ENCODE data around the gene MYH11. TPM values are rescaled to one million over a fixed set of nuclear protein-coding genes. Genes with fewer than 3 reads are reported as not detected.

Gene MYH11
- polyA plus RNA-seq, 1 donor (not counting 4 experiments of a cell fraction or from before 2014, with no cell fraction given) = not detected

DNA sequence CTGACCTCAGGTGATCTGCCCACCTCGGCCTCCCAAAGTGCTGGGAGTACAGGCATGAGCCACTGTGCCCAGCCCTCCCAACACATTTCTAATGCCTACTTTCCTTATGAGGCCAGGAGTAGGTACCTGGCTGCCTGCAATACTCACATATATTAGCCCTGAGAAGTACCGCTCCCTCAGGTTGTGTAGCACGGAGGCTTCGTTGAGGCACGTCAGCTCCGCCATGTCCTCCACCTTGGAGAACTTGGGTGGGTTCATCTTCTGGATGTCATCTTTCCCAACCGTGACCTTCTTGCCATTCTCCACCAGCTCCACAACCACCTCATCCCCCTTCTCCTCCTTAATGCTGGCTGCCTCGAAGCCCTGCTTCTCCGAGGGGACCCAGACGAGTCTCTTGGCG, 19.1 kb downstream of the MYH11 start:
- Histone ChIP-seq H3K9me3 (ENCODE audit: control insufficient read depth, low read depth, low read length) (no peaks in the 10 kb centered on the region), H3K27ac (ENCODE audit: control insufficient read depth, insufficient read depth, low read length) (no peak overlapping the region), H2AFZ (ENCODE audit: control insufficient read depth, low read length) (no peak overlapping the region), H3K4me1 (ENCODE audit: control insufficient read depth, extremely low read depth, insufficient read depth, low read length) (no peaks in the 10 kb centered on the region), H3K27me3 (ENCODE audit: control insufficient read depth, extremely low read depth, insufficient read depth, low read length) (no peaks in the 10 kb centered on the region), H4K20me1 (ENCODE audit: control insufficient read depth, extremely low read depth, insufficient read depth, low read length) (no peaks in the 10 kb centered on the region), H3K9me1 (ENCODE audit: control insufficient read depth, extremely low read depth, insufficient read depth, low read length) (no peaks in the 10 kb centered on the region), H3K9ac (ENCODE audit: control insufficient read depth, extremely low read depth, insufficient read depth, low read length) (no peak overlapping the region), H3K4me2 (ENCODE audit: control insufficient read depth, extremely low read depth, insufficient read depth, low read depth, low read length) (no peak overlapping the region), H3K4me3 (ENCODE audit: control insufficient read depth in 2 of 3, extremely low read depth in 1 of 3, insufficient read depth in 2 of 3, low read depth in 1 of 3, low read length in 3 of 3) (no peak overlapping the region), H3K36me3 (ENCODE audit: control insufficient read depth in 2 of 2, extremely low read depth in 1 of 2, insufficient read depth in 2 of 2, low read length in 2 of 2) (no peaks in the 10 kb centered on the region), H3K79me2 (ENCODE audit: control insufficient read depth, insufficient read depth, low read length) (no peaks in the 10 kb centered on the region)
- dilution Hi-C loops (cut with MboI; ENCODE audit: extremely low pct_ligation_motif_present, low sequenced_read_pairs) = no loop called here
- TF ChIP-seq, protein P1, sequence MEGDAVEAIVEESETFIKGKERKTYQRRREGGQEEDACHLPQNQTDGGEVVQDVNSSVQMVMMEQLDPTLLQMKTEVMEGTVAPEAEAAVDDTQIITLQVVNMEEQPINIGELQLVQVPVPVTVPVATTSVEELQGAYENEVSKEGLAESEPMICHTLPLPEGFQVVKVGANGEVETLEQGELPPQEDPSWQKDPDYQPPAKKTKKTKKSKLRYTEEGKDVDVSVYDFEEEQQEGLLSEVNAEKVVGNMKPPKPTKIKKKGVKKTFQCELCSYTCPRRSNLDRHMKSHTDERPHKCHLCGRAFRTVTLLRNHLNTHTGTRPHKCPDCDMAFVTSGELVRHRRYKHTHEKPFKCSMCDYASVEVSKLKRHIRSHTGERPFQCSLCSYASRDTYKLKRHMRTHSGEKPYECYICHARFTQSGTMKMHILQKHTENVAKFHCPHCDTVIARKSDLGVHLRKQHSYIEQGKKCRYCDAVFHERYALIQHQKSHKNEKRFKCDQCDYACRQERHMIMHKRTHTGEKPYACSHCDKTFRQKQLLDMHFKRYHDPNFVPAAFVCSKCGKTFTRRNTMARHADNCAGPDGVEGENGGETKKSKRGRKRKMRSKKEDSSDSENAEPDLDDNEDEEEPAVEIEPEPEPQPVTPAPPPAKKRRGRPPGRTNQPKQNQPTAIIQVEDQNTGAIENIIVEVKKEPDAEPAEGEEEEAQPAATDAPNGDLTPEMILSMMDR (optimal IDR thresholded peaks at IDR 0.05 in 1 of 3, IDR thresholded peaks at IDR 0.05 in 1 of 3, conservative IDR thresholded peaks at IDR 0.05 in 1 of 3; ENCODE audit: extremely low read depth in 1 of 3, insufficient read depth in 2 of 3, low read length in 3 of 3) = no peak
- no peak for TF ChIP-seq EZH2 (IDR thresholded peaks at IDR 0.05; ENCODE audit: low read length)
- no peak for DNase-seq (ENCODE audit: low read depth, low spot score)
- no peak for FAIRE-seq

DNA sequence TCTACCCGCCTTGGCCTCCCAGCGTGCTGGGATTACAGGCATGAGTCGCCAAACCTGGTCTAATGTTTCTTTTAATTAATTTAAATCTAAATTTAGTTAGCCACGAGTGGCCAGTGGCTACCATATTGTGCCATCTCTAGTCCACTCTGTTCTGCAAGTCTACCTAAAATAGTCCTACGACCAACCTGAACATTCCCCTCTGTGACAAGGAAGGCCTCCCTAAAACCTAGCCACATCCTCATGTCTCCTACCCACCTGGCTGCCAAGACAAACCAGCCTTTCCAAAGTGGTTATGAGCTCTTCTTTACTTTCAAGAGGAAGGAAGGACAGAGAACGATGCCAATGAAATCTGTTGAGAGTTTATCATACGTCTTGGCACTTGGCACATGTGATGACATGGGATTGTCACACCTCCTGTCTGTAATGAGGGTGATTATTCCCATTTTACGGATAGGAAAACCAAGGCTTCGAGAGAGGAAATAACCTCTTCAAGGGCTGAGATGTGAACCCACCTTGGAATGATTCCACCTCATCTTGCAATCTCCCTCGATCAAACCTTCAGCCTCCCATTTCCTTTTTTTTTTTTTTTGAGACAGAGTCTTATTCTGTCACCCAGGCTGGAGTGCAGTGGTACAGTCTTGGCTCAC, 19.7 kb downstream of the MYH11 start:
- H3K27ac ChIP-seq (ENCODE audit: control insufficient read depth, insufficient read depth, low read length) = no peak overlapping the region
- TF ChIP-seq, protein P1 (optimal IDR thresholded peaks at IDR 0.05 in 1 of 3, IDR thresholded peaks at IDR 0.05 in 1 of 3, conservative IDR thresholded peaks at IDR 0.05 in 1 of 3; ENCODE audit: extremely low read depth in 1 of 3, insufficient read depth in 2 of 3, low read length in 3 of 3) = no peak
- TF ChIP-seq EZH2 (IDR thresholded peaks at IDR 0.05; ENCODE audit: low read length) = no peak
- no peak overlapping the region for H3K4me2 ChIP-seq (ENCODE audit: control insufficient read depth, extremely low read depth, insufficient read depth, low read depth, low read length)
- H4K20me1 ChIP-seq (ENCODE audit: control insufficient read depth, extremely low read depth, insufficient read depth, low read length) = no peaks in the 10 kb centered on the region
- no peaks in the 10 kb centered on the region for H3K9me3 ChIP-seq (ENCODE audit: control insufficient read depth, low read depth, low read length)
- H3K9me1 ChIP-seq (ENCODE audit: control insufficient read depth, extremely low read depth, insufficient read depth, low read length) = no peaks in the 10 kb centered on the region
- H3K36me3 ChIP-seq (ENCODE audit: control insufficient read depth in 2 of 2, extremely low read depth in 1 of 2, insufficient read depth in 2 of 2, low read length in 2 of 2) = no peaks in the 10 kb centered on the region
- DNase-seq (ENCODE audit: low read depth, low spot score) (no peak), FAIRE-seq (no peak)
- no peaks in the 10 kb centered on the region for H3K79me2 ChIP-seq (ENCODE audit: control insufficient read depth, insufficient read depth, low read length)
- no peak overlapping the region for H3K4me3 ChIP-seq (ENCODE audit: control insufficient read depth in 2 of 3, extremely low read depth in 1 of 3, insufficient read depth in 2 of 3, low read depth in 1 of 3, low read length in 3 of 3)
- H3K9ac ChIP-seq (ENCODE audit: control insufficient read depth, extremely low read depth, insufficient read depth, low read length) = no peak overlapping the region
- H3K4me1 ChIP-seq (ENCODE audit: control insufficient read depth, extremely low read depth, insufficient read depth, low read length) = no peaks in the 10 kb centered on the region
- dilution Hi-C loops (cut with MboI; ENCODE audit: extremely low pct_ligation_motif_present, low sequenced_read_pairs) = no loop called here
- H3K27me3 ChIP-seq (ENCODE audit: control insufficient read depth, extremely low read depth, insufficient read depth, low read length) = no peaks in the 10 kb centered on the region
- no peak overlapping the region for H2AFZ ChIP-seq (ENCODE audit: control insufficient read depth, low read length)
